Measurements from ENCODE around the gene CCDC85C.

The CCDC85C gene

DNA sequence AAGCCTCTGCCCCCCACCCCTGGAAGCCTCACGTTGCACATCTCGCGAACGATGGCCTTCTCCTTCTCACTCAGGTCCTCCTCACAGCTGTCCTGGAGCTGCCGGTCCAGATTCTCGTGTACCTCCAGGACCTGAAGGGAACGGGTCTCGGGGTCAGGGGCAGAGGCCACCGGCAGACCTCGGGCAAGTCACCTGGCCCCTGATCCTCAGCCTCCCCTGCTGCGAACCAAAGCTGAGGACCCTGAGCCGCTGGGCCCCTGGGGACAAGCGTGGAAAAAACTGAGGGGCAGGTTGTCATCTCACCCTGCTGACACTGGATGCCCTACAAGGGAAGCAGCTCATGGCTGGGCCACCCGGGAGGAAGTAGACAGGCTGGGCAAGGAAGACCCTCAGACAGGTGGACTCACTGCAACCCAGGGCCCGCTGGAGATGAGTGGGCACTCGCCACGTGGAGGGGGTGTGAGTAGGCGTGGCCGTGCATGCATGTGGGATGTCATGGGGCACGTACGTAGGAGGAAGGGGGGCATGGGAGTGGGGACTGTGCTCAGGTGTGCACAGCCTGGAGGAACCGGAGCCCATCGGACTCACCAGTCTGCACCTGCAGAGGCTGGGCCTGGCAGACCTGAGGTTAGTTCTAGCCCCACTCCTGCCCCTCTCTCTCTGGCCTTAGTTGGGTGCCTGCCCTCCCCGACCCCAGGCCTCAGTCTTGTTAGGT lies 87.7 kb downstream of the CCDC85C start:
- Histone ChIP-seq H3K36me3 (peaks cover 57% of the 10 kb centered on the region), H3K4me3 (ENCODE audit: low read depth, low read length) (no peak overlapping the region), H3K4me1 (no peaks in the 10 kb centered on the region), H3K9me3 (no peaks in the 10 kb centered on the region), H3K27me3 (no peaks in the 10 kb centered on the region)
- peak; percentile 9 for DNase-seq
- TF ChIP-seq, protein P1, sequence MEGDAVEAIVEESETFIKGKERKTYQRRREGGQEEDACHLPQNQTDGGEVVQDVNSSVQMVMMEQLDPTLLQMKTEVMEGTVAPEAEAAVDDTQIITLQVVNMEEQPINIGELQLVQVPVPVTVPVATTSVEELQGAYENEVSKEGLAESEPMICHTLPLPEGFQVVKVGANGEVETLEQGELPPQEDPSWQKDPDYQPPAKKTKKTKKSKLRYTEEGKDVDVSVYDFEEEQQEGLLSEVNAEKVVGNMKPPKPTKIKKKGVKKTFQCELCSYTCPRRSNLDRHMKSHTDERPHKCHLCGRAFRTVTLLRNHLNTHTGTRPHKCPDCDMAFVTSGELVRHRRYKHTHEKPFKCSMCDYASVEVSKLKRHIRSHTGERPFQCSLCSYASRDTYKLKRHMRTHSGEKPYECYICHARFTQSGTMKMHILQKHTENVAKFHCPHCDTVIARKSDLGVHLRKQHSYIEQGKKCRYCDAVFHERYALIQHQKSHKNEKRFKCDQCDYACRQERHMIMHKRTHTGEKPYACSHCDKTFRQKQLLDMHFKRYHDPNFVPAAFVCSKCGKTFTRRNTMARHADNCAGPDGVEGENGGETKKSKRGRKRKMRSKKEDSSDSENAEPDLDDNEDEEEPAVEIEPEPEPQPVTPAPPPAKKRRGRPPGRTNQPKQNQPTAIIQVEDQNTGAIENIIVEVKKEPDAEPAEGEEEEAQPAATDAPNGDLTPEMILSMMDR (IDR thresholded peaks at IDR 0.05; ENCODE audit: low read depth, low read length): no peak

DNA sequence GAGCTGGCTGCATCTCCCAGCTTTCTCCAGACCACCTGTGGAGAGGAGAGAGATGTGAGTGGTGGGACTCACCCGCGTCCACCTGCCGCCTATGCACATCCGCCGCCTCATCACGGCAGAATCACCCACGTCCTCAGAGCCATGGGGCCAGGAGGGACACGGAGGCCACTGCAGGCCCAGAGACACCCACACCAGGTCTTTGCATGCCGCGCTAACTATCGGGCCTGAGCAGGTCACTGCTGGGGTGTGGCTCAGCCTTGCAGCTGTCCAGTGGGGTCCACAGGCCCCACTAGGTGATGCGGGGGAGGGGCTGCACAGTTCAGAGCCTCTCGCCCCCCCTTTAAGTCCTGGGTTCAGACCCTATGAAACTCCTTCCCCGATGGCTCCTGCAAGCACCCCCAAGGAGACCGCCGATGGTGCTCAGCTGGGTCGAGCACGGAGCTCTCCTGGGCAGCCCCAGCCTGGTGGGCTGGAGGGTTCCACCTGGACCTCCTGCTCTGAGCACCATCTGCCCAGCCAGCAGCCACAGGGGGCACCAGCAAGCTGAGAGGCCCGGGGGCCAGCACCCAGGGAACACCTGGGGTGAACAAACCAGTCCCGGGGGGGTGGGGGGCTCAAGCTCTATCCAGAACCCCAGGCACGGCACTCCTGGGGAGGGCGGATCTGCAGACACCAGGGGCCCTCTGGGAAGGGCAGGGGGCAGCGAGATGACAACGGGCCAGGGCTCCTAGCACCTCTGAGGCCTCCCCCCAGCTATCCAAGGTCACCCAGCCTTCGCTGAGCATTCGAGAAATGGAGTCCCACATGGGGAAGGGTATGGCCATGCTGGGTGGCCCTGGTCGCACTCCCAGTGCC lies 88.5 kb downstream of the CCDC85C start:
- no peak overlapping the region for H3K4me3 ChIP-seq (ENCODE audit: low read depth, low read length)
- DNase-seq: peak; percentile 6
- H3K9me3 ChIP-seq: no peaks in the 10 kb centered on the region
- no peaks in the 10 kb centered on the region for H3K4me1 ChIP-seq
- H3K36me3 ChIP-seq: peaks cover 58% of the 10 kb centered on the region
- no peaks in the 10 kb centered on the region for H3K27me3 ChIP-seq
- TF ChIP-seq, protein P1 (IDR thresholded peaks at IDR 0.05; ENCODE audit: low read depth, low read length): no peak

DNA sequence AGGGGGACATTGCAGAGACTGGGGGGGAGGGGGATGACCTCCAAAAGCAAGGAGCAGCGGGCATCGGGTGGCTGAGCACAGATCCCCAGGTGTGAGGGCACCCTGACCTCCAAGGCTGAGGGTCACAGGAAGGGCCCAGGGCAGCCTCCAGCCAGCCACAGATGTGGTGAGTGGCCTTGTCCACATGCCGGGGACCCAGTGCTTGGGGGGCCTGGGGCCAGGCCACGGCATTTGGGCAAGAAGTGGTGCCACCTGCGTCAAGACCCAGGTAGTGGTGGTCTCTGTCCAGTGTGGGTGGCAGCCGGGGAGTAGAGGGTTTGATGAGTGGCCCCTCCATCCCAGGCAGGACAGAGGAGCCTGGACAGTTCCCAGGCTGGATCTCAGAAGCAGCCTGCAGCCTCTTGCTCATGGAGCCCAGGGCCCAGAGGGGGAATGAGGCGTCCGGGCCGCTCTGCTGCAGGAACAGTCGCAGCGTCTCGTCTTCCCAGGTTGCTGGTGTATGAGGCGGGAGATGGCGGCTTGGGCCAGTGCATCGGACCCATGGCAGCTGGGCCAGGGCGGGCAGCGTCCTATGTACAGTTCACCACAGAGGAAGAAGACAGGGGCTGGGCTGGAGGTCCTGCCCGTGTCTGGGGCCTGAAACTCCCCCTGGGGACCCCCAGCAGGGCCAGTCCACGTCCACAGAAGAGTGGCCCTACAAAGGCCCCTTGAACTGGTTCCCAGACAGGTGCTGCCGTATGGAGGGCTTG lies 89.3 kb downstream of the CCDC85C start:
- peaks cover 56% of the 10 kb centered on the region for H3K36me3 ChIP-seq
- H3K27me3 ChIP-seq: no peaks in the 10 kb centered on the region
- DNase-seq: peak; percentile 13
- TF ChIP-seq, protein P1 (IDR thresholded peaks at IDR 0.05; ENCODE audit: low read depth, low read length): no peak
- H3K4me1 ChIP-seq: no peaks in the 10 kb centered on the region
- no peak overlapping the region for H3K4me3 ChIP-seq (ENCODE audit: low read depth, low read length)
- no peaks in the 10 kb centered on the region for H3K9me3 ChIP-seq

GRCh38 chr14:99513946-99514551 lies 90.0 kb downstream of the CCDC85C start:
- DNase-seq: peak; percentile 10
- H3K4me1 ChIP-seq: no peaks in the 10 kb centered on the region
- H3K4me3 ChIP-seq (ENCODE audit: low read depth, low read length): no peak overlapping the region
- peaks cover 58% of the 10 kb centered on the region for H3K36me3 ChIP-seq
- no peaks in the 10 kb centered on the region for H3K9me3 ChIP-seq
- H3K27me3 ChIP-seq: no peaks in the 10 kb centered on the region
- TF ChIP-seq, protein P1 (IDR thresholded peaks at IDR 0.05; ENCODE audit: low read depth, low read length): no peak

DNA sequence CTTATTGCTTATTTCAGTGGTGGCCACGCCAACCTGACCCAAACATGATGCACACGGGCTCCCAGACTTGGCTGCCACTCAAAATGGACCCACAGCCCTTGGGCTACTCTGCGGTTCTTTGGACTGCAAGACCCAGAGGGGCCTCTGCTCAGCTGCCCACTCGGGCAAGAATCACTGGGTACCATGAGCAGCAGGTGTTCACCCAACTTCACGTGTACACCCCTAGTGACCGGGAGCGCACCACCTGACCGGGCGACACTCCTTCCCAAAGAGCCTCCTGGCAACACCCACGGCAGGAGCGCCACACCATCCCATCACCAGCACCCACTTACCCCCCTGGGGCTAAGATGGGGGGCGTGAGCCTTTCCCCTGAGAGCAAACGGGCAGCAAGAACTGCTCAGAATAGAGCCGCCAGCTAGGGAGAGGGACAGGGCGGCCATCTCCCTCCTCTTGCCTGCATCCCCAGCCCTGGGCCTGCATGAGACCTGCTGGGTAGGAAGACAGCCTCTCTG lies 90.8 kb downstream of the CCDC85C start:
- Histone ChIP-seq H3K36me3 (peaks cover 66% of the 10 kb centered on the region), H3K27me3 (no peaks in the 10 kb centered on the region), H3K4me3 (ENCODE audit: low read depth, low read length) (no peak overlapping the region), H3K9me3 (no peaks in the 10 kb centered on the region), H3K4me1 (no peaks in the 10 kb centered on the region)
- peak; percentile 10 for DNase-seq
- TF ChIP-seq, protein P1 (IDR thresholded peaks at IDR 0.05; ENCODE audit: low read depth, low read length): no peak
